OCI-LY3 (cell line): ENCODE data around the gene RAD54L2.
A peak's percentile ranks its signal among the peaks of the same experiment; 100 is the strongest.

Source experiments
- H2AFZ ChIP-seq: fragments of 200-600, 300-600 bp; shearing (Covaris generic); 2 replicates; pipeline ENCODE4 v1.6.0; 2014; ENCODE audit warnings: antibody characterized with exemption, low read depth, low read length
- H3K27ac ChIP-seq: fragments of 200-600, 300-600 bp; sonication (generic); 2 replicates; pipeline ENCODE4 v1.5.1; 2014; ENCODE audit warnings: mild to moderate bottlenecking, low read length, moderate library complexity, mixed read lengths
- H3K27me3 ChIP-seq: fragments of 200-600, 300-600 bp; sonication (generic); 2 replicates; pipeline ENCODE4 v1.6.1; 2014; ENCODE audit warnings: low read depth, low read length, mixed read lengths
- H3K36me3 ChIP-seq: fragments of 200-600, 300-600 bp; sonication (generic); replicated peaks from 2 replicates; pipeline ENCODE3; 2014; ENCODE audit warnings: low read depth, low read length, mixed read lengths
- H3K4me1 ChIP-seq: fragments of 300-600, 200-600 bp; sonication (generic); 2 replicates; pipeline ENCODE4 v1.6.1; 2014; ENCODE audit warnings: low read length, mixed read lengths
- H3K4me2 ChIP-seq: fragments of 200-600, 300-600 bp; sonication (generic); 2 replicates; pipeline ENCODE4 v1.6.1; 2014; ENCODE audit warnings: low read length, mixed read lengths
- H3K4me3 ChIP-seq: fragments of 300-600, 200-600 bp; sonication (generic); 2 replicates; pipeline ENCODE4 v1.5.1; 2014; ENCODE audit warnings: antibody characterized with exemption, mild to moderate bottlenecking, low read length, moderate library complexity
- H3K79me2 ChIP-seq: fragments of 300-600, 200-600 bp; shearing (Covaris generic); 2 replicates; pipeline ENCODE4 v1.6.1; 2014; ENCODE audit warnings: mild to moderate bottlenecking, low read length, mixed read lengths
- H3K9ac ChIP-seq: fragments of 300-600, 200-600 bp; shearing (Covaris generic); 2 replicates; pipeline ENCODE4 v1.6.0; 2014; ENCODE audit warnings: mild to moderate bottlenecking, low read length, moderate library complexity
- H3K9me3 ChIP-seq: fragments of 200-600, 300-600 bp; shearing (Covaris generic); 2 replicates; pipeline ENCODE4 v1.6.1; 2014; ENCODE audit warnings: low read length, mixed read lengths; ENCODE audit not compliant: insufficient read depth
- H4K20me1 ChIP-seq: fragments of 200-600, 300-600 bp; sonication (generic); 2 replicates; pipeline ENCODE4 v1.6.1; 2016; ENCODE audit warnings: low read length, mixed read lengths; ENCODE audit not compliant: insufficient read depth
- CTCF ChIP-seq: fragments of 200-600, 300-600 bp; sonication (generic); IDR thresholded peaks from 2 replicates; pipeline ENCODE4 v1.5.1; 2014; ENCODE audit warnings: antibody characterized with exemption, low read length, low read depth
- EZH2phosphoT487 ChIP-seq: fragments of 200-600 bp; shearing (Covaris generic); IDR thresholded peaks from 2 replicates; pipeline ENCODE4 v1.6.1; 2018; ENCODE audit warnings: antibody characterized with exemption, mixed run types, low read depth

The RAD54L2 gene

GRCh38 chr3:51538459-51539290 lies at the start of gene RAD54L2:
Gene RAD54L2 (plus strand): TSS chr3:51538719. CDS start chr3:51590421, 51,702 bp downstream.
- H3K79me2 ChIP-seq, result peaks cover 54% of the 10 kb centered on the region
- H3K36me3 ChIP-seq, result peaks cover 9% of the 10 kb centered on the region
- H3K4me1 ChIP-seq, result peaks cover 18% of the 10 kb centered on the region
- H4K20me1 ChIP-seq, result no peaks in the 10 kb centered on the region
- no peaks in the 10 kb centered on the region for H3K27me3 ChIP-seq
- H3K27ac ChIP-seq, result peak within 1 kb of the TSS; percentile 31; the same call in 1 of the 2 replicates
- H3K4me3 ChIP-seq, result peak within 1 kb of the TSS; percentile 88
- H3K9me3 ChIP-seq, result no peaks in the 10 kb centered on the region
- H2AFZ ChIP-seq, result peak within 1 kb of the TSS; percentile 100
- H3K9ac ChIP-seq, result peak within 1 kb of the TSS; percentile 96
- TF ChIP-seq CTCF (peak; percentile 34), EZH2phosphoT487 (no peak)
- peak within 1 kb of the TSS; percentile 96 for H3K4me2 ChIP-seq

- Histone ChIP-seq H3K9ac (peak overlapping the region; percentile 89), H3K9me3 (no peaks in the 10 kb centered on the region), H3K36me3 (peaks cover 14% of the 10 kb centered on the region), H3K4me3 (peak overlapping the region; percentile 80), H3K27ac (peak overlapping the region; percentile 81), H4K20me1 (peaks cover 11% of the 10 kb centered on the region), H3K4me2 (peak overlapping the region; percentile 84), H3K79me2 (peaks cover 56% of the 10 kb centered on the region), H2AFZ (peak overlapping the region; percentile 56; the same call in 1 of the 2 replicates), H3K4me1 (peaks cover 8% of the 10 kb centered on the region), H3K27me3 (no peaks in the 10 kb centered on the region)
- TF ChIP-seq CTCF (no peak), EZH2phosphoT487 (no peak)
Observed at GRCh38 chr3:51498876-51499738, 39.4 kb upstream of the RAD54L2 start.

DNA sequence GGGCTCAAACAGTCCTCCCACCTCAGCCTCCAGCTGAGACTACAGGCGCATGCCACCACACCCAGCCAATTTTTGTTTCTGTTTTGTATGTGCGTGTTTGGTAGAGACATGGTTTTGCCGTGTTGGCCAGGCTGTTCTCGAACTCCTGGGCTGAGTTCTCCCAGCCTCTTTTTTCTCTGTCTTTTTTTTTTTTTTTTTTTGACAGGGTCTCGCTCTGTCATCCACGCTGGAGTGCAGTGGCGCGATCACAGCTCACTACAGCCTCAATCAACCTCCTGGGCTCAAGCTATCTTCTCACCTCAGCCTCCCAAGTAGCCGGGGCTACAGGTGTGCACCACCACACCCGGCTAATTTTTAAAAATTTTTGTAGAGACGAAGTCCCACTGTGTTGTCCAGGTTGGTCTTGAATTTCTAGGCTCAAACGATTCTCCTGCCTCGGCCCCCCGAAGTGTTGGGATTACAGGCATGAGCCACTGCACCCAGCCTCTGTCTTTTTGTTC lies 37.8 kb upstream of the RAD54L2 start:
- peak overlapping the region; percentile 68 for H3K9ac ChIP-seq

More for the DNA sequence above, 37.8 kb upstream of the RAD54L2 start:
- no peaks in the 10 kb centered on the region for H3K27me3 ChIP-seq
- H3K27ac ChIP-seq, result peak overlapping the region; percentile 70
- peaks cover 41% of the 10 kb centered on the region for H3K79me2 ChIP-seq
- H3K4me3 ChIP-seq, result peak overlapping the region; percentile 77
- TF ChIP-seq CTCF (no peak), EZH2phosphoT487 (no peak)
- H4K20me1 ChIP-seq, result peaks cover 11% of the 10 kb centered on the region
- H3K4me2 ChIP-seq, result peak overlapping the region; percentile 82
- peak overlapping the region; percentile 94 for H2AFZ ChIP-seq
- H3K4me1 ChIP-seq, result peaks cover 8% of the 10 kb centered on the region
- peaks cover 5% of the 10 kb centered on the region for H3K36me3 ChIP-seq
- H3K9me3 ChIP-seq, result no peaks in the 10 kb centered on the region
